Fibroblast of mammary gland (primary cell): Measurements from ENCODE around the gene TICRR.

Experiments used
- DNase-seq: peaks from one replicate; pipeline ENCODE4 v3.0.0-alpha.2; 2010; ENCODE audit warnings: low read depth
- H3K4me3 ChIP-seq: 2 replicates; pipeline ENCODE4 v1.5.1; 2011; ENCODE audit warnings: low read depth, mild to moderate bottlenecking, low read length, moderate library complexity; ENCODE audit not compliant: control insufficient read depth
- TF ChIP-seq, protein P1 (sequence below): conservative IDR thresholded peaks from 2 replicates; pipeline ENCODE4 v1.5.1; 2011; ENCODE audit warnings: low read depth, low read length, inconsistent platforms; ENCODE audit not compliant: control insufficient read depth, insufficient read depth

Gene TICRR

DNA sequence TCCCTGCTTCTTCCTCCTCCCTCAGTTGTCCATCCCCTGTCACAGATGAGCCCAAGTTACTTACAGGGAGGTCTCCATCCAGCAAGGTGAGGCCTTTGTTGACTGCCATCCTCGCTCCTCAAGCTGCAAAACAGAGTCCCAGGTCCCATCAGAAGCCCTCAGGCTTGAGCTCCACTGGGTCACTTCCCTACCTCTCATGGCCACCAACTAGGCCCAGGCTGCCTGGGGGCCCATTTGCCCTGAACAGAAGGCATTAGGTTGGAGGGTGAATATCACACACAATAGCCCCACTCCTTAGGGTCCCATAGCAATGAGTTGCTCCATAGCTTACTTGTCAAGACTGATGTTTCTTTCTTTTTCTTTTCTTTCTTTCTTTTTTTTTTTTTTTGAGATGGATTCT is 102.1 kb downstream of the TICRR start:
- DNase-seq: no peak
- TF ChIP-seq, protein P1, sequence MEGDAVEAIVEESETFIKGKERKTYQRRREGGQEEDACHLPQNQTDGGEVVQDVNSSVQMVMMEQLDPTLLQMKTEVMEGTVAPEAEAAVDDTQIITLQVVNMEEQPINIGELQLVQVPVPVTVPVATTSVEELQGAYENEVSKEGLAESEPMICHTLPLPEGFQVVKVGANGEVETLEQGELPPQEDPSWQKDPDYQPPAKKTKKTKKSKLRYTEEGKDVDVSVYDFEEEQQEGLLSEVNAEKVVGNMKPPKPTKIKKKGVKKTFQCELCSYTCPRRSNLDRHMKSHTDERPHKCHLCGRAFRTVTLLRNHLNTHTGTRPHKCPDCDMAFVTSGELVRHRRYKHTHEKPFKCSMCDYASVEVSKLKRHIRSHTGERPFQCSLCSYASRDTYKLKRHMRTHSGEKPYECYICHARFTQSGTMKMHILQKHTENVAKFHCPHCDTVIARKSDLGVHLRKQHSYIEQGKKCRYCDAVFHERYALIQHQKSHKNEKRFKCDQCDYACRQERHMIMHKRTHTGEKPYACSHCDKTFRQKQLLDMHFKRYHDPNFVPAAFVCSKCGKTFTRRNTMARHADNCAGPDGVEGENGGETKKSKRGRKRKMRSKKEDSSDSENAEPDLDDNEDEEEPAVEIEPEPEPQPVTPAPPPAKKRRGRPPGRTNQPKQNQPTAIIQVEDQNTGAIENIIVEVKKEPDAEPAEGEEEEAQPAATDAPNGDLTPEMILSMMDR: no peak
- H3K4me3 ChIP-seq: no peak overlapping the region
